Stimulated activated CD8-positive, alpha-beta memory T cell treated with anti-CD3 and anti-CD28 coated beads, Interleukin-7, amount 100 ng/mL, for 1 hour (primary cell): ENCODE results near the gene NAT14.

Source experiments
- DNase-seq, 2 donors: peaks; one replicate each; pipeline ENCODE4 v3.0.0-alpha.2; 2020; ENCODE audit warnings: low read depth in 2 of 2

NAT14 gene

DNA sequence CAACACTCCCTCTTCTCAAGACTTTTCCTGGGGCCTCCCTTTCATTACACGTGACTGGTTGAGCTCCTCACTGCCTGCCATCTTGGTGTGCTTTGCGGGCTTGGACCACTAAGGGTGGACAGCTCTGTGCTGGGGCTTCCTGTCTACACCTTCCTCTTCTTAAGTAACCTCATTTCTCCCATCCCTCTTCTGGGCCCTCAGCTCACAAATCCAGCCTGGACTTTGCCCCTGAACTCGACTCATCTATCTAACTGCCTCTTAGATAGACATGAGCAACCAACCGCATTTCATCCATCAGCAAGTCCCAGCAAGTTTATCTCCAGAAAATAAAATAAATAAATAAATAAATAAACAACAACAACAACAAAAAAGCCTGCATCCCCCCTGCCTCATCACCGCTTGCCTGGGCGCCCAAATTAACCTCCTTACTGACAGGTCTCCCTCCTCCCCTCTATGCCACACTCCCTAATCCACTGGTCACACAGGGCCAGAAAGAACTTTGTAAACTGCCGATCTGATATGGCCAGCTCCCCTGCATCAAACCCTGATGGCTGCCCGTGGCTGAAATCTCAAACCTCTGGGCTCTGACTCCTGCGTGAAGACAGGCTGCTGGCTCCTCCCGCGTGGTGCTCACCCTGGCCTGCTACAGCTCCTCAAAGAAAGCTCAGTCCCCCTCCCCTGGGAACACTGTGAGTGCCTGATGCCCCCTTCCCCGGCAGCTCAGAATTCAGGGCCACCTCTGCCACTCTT, 31.3 kb upstream of the NAT14 start:
- no peak for DNase-seq

DNA sequence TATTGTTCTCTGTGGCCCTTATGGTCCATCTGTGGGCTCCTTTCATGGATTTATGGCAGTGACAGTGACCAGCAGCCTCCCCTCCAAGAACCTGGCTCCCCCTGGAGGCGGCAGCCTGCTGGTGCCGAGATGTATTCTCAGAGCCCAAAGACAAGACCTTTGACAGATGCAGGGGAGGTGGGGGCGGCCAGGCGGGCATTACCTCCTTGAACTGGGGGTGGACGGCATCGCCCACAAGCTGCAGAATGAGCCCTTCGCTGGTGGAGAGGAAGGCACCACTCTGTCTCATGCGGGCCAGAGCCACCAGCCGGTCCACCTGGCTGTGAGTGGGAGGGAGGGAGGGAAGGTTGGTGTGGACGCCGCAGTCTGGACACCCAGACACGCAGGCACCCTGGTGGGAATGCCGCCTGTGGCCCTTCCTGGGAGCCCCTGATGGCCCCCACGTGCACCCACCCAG, 30.2 kb upstream of the NAT14 start:
- no peak for DNase-seq

DNA sequence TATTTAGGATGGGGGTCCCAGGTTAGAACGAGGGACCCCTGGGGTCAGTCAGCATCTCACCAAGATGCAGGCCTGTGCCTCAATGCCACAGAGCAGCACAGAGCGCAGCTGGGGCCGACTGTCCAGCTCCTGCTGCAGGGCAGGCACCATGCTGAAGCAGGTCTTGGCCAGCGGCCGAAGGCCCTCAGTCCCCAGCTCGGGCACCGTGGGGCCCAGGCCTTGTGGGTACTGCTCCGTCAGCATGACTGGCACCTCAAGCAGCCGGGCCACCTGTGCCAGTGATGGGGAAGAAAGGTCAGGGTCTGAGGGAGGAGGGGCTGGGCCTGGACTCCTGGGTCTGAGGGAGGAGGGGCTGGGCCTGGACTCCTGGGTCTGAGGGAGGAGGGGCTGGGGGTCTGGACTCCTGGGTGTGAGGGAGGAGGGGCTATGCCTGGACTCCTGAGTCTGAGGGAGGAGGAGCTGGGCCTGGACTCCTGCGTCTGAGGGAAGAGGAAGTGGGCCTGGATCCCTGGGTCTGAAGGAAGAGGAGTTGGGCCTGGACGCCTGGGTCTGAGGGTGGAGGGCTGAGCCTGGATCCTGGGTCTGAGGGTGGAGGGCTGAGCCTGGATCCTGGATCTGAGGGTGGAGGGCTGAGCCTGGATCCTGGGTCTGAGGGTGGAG, 29.3 kb upstream of the NAT14 start:
- no peak for DNase-seq

DNA sequence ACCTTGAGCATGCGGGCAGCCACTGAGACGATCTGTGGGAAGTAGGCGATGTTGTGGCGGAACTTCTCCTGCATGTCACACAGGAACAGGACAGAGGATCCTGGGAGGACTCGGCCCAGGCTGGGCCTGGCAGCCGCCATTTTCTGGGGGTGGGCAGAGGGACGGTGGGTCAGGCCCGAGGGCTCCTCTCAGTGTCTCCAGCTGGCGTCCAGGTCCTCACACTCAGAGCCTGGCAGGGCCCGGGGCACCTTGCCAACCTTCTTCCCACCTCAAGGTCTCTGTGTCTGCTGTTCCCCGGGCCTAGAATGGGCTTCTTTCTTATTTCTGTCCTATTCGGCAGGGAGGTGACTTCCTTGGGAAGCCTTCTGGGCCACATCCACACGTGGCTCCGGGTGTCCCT, 28.6 kb upstream of the NAT14 start:
- no peak for DNase-seq

DNA sequence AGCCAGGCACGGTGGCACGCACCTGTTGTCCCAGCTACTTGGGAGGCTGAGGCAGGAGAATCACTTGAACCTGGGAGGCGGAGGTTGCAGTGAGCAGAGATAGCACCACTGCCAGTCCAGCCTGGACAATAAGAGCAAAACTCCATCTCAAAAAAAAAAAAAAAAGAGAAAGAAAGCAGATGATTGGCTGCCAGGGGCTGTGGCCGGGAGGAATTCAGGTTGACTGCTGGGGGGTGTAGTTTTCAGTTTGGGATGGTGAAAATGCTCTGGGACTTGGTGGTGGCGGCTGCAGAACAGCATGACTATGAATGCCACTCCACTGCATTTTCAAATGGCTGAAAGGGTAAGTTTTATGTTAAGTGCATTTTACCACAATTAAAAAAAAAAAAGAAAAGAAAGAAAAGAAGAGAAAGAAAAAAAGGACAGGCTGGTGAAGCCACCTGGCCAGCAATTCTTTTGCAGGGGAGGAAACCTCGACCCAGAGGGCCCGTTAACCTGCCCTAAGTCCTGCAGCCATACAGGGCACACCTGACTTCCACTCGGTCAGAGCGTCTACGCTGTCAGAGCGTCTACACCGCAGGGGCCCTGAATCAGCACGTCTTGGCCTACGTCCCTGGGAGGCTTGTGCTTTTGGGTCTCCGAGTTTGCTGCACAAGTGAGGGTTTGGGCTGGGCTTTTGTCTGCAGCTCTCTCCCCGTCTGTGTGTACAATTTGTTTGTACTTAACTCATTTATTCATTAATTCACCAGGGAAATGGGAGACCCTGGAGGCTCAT, 27.1 kb upstream of the NAT14 start:
- no peak for DNase-seq

DNA sequence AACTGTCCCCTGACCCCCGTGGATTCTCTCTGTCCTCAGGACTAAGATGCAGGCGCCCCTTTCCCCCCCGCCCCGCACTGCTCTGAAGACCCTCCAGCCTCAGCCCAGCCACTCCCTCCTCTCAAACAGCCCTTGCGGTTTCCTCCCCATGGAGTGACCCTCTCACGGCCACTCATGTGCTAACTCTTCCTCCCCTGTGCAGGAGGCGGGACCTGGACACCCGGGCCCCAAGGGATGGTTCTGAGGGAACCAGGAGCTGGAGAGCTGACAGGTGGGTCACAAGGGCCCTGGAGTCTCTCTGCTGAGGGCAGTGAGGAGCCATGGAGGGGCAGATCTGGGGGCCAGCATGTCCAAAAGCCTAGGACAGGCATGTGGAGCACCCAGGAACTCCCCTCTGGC, 25.4 kb upstream of the NAT14 start:
- DNase-seq = no peak

DNA sequence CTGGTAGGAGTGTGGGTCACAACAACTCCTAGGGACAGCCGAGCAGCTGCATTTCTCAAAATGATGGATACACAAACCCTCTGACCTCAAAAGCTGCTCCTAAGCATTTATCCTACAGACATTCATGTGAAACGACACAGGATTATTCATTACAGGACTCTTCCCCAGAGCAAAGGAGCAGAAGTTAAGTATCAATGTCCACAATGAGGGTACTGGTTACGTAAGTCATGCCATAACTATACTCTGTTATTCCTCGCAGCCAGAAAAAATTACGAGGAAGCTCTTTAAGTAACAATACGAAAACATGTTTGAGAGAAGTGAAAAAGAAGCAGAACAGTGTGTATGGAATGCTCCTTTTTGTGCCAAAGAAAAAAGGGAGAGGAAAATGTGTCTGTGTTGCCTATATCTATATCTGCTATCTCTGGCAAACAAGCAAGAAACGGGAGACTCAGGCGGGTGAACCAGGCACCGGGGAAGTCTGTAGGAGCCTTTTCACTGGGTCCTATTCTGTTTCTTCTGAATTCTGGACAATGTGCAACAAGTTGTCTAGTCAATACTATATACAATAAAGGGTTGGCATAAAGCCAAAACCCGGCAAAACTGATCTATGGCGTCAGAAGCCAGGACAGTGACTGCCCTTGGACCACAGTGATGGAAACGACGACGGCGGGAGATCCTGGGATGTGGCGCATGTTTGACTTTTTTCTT, 24.9 kb upstream of the NAT14 start:
- no peak for DNase-seq

DNA sequence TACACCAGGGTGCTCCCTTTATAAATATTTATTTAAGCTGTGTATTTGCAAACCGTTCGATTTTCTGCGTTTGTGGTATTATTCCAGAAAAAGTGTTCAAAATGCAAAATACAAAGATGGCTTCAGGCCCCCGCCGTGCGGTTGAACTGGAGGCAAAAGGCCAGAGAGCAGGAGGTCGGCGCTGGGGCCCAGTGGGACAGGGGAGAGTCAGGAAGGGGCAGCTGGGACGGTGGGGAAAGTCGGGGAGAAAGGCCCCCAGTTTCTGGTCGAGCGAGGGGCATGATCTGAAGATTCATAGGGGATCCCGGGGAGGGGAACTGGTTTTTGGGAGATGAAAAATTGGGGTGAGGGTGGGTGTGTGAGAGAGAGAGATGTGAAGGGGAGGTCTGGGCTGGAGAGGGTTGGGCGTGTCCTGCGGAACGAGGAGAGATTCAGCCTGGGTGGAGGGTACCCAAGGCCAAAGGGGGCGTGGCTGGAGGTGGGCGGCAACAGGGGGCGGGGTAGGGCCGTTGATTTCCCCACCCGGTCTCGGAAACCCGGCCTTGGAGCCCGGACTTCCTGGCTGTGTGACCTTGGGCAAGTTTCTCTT, 24.2 kb upstream of the NAT14 start:
- DNase-seq = no peak

DNA sequence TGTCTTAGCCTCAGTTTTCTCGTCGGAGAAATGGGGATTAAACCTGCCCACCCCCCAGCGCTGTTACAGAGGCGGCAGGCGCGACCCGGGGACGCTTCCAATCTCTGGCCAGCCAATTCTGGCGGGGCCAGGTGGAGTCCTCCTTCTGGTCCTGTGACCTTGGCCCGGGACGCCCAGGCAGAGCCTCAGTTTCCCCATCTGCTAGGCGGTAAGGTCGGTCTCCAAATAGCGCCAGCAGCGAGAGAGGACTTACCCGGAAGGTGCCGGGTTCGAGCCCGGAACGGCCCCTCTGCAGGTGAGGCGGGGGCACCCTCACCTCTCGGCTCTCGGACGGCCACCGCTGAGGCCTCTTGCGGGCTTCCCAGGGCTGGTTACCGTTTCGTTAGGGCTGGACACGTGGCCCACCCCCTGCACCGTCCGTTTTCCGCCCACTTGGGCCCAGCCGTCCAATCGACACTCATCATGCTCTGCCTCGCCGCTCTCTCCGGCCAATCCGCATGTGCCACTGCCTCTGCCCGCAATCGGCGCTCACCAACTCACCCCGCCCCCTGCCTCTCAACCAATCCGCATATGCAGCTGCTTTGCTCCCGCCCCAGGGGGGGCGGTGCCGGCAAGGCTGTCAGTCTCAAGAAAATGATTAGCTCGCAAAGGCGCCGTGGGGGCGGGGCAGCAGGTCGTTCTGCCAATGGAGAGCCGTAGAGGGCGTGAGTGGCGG, 23.6 kb upstream of the NAT14 start, which contains the start of gene ISOC2:
TSS of gene ISOC2 (minus strand) at position 384 of the 715 bp plus-strand sequence. CDS start 5,156 bp downstream, outside the sequence.
- peak; percentile 100 for DNase-seq

DNA sequence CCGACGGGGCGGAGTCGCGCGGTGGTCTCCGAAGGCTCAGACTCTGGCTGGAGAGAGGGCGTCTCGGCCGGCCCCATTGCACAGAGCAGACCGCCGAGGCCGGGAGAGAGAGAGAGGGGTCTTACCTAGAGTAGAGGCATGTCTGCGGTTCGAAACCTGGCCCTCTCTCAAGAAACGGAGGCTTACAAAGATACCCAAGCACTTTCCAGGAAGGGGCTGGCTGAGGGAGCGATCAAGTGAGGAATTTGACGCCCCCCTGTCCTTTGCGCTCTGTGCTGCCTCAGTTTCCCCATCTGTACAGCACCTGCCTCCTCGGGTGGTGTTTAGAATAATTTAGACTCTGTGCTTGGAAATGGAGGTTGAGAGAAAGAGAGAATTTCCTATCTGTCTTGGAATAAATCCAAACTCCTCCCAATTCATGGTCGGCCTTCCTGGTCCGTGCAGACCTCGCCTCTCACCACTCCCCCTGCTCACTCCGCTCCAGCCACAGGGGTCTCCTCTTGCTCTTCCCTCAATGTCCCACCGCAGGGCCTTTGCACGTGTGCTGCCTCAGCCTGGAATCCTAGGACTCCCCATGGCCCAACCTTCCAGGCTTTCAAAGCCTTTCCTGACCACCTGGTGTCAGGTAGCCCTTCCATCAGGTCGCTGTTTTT, 22.9 kb upstream of the NAT14 start:
- DNase-seq = no peak

DNA sequence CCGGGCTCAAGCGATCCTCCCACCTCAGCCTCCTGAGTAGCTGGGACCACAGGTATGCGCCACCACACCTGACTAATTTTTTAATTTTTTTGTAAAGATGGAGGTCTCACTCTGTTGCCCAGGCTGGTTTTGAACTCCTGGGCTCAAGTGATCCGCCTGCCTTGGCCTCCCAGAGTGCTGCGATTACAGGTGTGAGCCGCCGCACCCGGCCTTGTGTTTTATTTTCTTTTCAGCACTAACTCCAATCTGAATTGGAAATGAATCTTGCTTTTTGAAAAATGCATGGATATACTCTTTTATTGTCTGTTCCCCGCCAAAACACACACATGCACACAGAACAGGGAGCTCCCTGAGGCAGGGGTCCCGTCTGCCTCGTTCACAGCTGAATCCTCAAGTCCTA, 22.3 kb upstream of the NAT14 start:
- no peak for DNase-seq

DNA sequence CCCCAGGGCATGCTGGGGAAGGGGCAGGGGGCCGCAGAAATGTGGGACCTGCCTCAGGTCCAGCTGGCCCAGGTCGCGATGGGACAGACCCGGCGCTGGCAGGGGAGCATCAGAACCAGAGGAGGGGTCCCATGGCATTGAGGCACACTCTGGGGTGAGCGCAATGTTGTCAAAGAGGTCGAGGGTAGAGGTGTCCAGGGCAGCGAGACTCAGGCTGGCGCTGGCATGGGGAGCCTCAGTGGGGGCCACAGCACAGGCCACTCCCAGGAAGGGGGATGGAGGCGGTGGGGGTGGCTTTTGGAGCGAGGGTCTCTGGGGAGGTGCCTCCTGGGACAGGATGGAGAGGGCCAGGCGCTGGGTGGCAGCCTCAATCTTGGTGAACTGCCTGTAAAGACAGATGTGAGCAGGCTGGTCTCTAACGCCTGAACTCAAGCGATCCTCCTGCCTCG, 21.4 kb upstream of the NAT14 start:
- no peak for DNase-seq

DNA sequence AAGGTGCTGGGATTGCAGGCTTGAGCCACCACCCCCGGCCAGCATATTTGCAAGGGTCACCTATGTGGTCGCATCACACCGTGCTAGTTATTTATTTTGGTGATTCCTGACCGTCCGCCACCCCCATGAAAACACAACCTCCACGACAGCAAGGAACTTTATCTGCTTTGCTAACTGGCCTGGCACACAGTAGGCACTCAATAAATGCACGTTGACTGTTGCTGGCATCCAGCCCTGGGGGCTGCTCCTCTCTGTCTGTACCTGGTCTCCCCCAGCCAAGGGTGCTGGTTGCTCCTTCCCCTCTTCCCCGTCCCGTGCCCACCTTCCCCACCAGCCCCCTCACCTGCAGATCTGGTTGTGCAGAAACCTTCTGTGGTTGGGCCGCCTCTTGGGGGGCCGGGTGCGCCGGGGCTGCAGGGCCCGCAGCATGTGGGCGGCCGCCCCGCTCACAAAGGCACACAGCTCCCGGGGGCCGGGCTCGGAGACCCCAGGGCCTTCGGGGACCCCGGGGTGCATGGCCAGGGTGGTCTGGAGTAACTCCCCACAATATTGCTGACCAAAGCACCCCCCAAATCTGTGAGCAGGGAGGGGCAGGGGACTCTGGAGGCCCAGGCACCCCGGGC, 20.8 kb upstream of the NAT14 start:
- no peak for DNase-seq

DNA sequence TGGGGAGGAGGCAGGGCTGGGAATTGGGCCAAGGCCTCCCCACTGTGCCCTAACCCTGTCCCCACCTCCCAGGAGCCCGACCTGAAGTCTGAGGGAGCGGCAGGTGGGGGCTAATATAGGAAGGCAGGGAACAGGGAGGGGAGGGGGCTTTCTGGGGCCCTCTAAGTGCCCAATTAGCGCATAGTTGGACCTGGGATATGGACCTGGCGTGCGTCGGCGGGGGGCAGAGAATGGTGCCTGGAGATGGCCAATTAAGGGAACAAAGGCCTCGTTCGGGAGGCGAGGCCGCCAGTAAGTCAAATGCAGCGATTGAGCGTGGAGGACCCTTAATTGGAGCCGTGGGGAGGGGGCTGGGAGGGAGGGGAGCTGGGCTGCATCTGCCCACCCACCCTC, 20.3 kb upstream of the NAT14 start, which contains the start of gene C19orf85:
TSS of gene C19orf85 (minus strand) at position 90 of the 393 bp plus-strand sequence. CDS start 197 bp downstream, outside the sequence.
- no peak for DNase-seq

DNA sequence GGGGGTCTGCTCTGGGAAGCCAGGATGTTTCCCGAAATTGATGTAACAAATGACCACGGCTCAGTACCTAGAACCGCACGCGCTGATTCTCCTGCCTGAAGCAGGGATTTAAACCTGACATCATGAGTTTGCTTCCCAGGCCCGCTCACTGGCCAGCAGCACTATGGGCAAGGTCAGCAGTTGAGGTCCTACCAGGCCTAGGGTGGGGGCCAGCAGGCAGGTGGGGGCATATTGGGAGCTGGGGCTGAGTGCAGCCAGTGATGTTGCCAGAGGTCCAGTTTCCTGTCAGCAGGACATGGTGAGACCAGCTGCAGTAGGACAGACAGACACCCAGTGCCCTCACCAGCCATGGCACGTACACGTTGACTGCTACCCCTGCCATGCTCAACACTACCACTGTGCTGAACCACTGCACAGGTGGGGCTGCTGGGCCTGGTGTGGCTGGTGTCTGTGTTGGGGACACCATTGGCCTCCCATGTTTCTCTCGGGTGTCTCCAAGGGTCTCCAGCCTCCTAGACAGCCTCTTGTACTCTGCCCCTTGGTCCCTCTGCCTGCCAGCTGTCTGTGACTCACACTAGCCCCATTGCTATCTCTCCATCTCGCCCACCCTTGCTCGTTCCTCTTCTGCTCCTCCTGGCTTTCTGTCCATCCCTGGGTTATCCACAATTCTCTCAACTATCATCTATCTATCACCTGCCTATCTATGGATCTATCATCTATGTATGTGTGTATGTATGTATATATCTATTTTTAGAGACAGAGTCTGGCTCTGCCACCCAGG, 19.3 kb upstream of the NAT14 start:
- no peak for DNase-seq

DNA sequence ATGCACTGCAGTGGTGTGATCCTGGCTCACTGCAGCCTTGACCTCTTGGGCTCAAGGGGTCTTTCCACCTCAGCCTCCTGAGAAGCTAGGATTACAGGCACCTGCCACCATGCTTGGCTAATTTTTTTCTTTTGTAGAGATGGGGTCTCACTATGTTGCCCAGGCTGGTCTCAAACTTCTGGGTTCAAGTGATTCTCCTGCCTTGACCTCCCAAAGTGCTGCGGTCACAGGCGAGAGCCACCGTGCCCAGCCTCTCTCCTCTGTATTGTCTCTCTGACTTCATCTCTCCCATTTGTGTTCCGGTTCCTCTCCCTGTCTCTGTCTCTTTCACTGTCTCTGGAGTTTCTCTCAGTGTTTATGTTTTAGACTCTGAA, 18.8 kb upstream of the NAT14 start:
- no peak for DNase-seq

DNA sequence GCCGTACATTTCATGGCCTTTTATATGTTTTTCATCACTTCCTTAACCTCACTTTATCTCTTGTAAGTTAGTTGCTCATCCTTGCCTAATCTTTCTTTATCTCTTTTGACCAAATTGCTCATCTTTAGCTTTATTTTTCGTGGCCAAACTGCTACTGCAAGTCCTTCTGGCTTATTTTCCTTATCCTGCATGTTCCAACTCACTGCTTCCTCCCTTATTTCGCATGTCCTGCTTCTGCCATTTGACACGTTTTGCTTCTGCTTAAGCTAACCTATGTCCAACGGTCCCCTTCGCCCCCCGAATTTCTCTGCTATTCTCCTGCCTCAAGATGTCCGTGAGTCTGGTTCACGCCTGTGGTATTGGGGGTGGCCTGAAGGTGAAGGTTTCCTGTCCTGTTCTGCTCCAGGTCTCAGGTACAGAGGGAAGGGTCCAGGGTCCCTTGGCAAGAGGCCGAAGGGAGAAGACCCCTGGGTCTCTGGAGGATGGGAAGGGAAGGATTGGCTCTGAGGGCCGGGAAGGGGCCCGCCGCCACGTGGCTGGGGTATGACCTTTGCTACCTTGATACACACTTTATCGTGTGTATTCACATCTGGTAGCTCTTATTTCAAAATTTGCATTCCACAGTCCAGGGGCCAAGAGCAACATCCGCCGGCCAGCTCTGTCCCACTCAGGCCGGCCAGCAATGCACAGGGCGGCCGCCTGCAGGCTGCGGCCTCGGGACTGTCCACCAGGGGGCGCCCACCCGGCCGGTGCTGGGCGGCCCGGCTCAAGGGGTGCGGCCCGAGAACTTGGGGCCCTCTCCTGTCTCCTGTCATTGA, 17.5 kb upstream of the NAT14 start:
- DNase-seq = peak; percentile 46 to 55

DNA sequence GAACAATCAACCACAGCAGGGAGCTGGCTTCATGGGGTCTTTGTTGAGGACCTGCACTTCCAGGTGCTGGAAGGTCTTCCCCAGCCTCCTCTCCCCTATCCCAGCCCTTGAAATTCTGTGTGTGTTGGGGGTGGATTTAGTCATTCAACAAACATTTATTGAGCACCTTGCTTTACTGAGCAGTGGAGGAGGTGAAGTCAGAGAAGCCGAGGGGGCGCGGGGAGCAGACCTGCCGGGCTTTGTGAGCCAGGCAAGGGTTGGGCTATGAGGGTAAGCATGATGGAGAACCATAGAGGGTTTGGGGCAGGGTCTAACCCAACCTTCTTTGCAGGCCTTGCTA, 17.0 kb upstream of the NAT14 start:
- DNase-seq = no peak
